ENCODE data around the gene UBE2R2. TPM values are rescaled to one million over a fixed set of nuclear protein-coding genes. Genes with fewer than 3 reads are reported as not detected.

UBE2R2 gene, protein sequence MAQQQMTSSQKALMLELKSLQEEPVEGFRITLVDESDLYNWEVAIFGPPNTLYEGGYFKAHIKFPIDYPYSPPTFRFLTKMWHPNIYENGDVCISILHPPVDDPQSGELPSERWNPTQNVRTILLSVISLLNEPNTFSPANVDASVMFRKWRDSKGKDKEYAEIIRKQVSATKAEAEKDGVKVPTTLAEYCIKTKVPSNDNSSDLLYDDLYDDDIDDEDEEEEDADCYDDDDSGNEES
- total RNA-seq = 11.7 and 12.4 TPM in 2 replicates

GRCh38 chr9:33816327-33817252, at the start of gene UBE2R2:
UBE2R2 (plus strand) TSS chr9:33817160; CDS start chr9:33817758, 598 bp downstream.

DNA sequence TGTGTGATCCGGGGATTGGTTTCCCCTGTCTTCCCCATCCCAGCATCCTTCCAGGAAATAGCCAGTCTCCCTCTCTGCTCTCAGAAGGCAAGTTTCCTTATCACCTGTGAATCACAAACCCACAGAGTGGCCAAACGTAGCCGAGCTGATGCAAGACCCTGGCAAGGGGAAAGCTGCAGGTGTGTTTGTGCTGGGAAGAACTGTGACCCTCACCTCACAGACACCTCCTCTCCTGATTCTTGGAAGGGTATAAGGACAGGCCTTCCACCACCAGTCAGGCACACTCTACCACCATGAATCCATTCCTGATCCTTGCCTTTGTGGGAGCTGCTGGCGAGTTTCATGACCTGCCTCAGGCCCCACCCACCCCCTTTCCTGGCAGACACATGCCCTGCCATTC, 21.7 kb upstream of the UBE2R2 start, which contains the start of gene PRSS3:
PRSS3 (plus strand) TSS at position 281 of the 400 bp plus-strand sequence; CDS start at position 294, 13 bp downstream.

Other genes starting within 250 kb of the UBE2R2 start
- 6.5 and 27.8 TPM in 2 replicates for gene PRSS3, start 21.6 kb upstream of the UBE2R2 start, total RNA-seq
- gene UBAP2, start 231.7 kb downstream of the UBE2R2 start, total RNA-seq = 16.3 and 20.9 TPM in 2 replicates

Measured in regular cardiac myocyte (primary cell).